Large intestine (tissue), 3 donors: ENCODE data around the gene TPM1. TPM values are rescaled to one million over a fixed set of nuclear protein-coding genes. Genes with fewer than 3 reads are reported as not detected.

Source experiments
- DNase-seq, 2 donors: peaks; one replicate each; pipeline versions ENCODE4 v3.0.0 to v3.0.0-alpha.2; 2013
- H3K27ac ChIP-seq: one replicate; pipeline ENCODE4 v1.5.1; 2013; ENCODE audit warnings: low read length
- H3K27me3 ChIP-seq: 2 replicates; pipeline ENCODE4 v1.6.1; 2013; ENCODE audit warnings: low read length; ENCODE audit not compliant: control insufficient read depth, insufficient read depth
- H3K36me3 ChIP-seq: 2 replicates; pipeline ENCODE4 v1.6.1; 2013; ENCODE audit warnings: low read length; ENCODE audit not compliant: control insufficient read depth, insufficient read depth
- H3K4me1 ChIP-seq: one replicate; pipeline ENCODE4 v1.6.1; 2013; ENCODE audit warnings: low read length; ENCODE audit not compliant: control insufficient read depth, insufficient read depth
- H3K4me3 ChIP-seq: one replicate; pipeline ENCODE4 v1.5.1; 2013; ENCODE audit warnings: low read length
- H3K9me3 ChIP-seq: one replicate; pipeline ENCODE4 v1.6.1; 2013; ENCODE audit warnings: mild to moderate bottlenecking, low read depth, low read length, moderate library complexity; ENCODE audit not compliant: control insufficient read depth
- WGBS: methylation state at CpG from one replicate; pipeline ENCODE4 v1.1.5; 2013; ENCODE audit warnings: low lambda C conversion rate; ENCODE audit not compliant: insufficient coverage; 5-methylcytosine and 5-hydroxymethylcytosine counted together
- polyA plus RNA-seq: library from polyadenylated mRNA; unstranded; fragments of 120-200 nt; gene quantifications from one replicate; pipeline ENCODE4 v1.2.1, GENCODE V29; 2013

TPM1 gene
- polyA plus RNA-seq, 1 donor = 647 TPM

DNA sequence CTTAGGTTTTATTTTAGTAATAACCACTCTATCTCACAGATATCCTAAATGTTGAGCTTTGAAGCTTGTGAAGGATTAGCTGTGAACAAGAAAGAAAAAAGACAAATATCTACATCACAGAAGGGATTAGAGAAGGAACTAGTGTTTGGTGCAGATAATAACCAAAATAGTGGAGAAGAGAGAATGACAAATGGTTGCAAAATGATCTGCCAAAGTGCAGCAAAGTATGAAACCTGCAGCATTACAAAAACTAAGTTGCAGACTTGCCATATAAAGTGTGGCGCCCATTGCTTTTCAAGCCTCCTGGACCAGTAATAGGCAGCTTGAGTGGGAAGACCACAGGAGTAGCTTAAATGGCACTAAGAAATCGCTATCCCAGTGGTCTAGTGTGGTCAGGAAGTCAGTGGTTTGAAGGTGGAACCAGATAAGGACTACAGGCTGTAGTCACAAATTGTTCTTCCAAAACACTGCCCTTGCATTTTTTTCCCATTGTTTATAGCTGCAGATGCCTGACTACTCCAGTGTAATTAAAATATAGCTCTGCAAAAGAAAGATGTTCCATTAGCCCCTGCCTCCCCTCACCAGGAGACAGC is 20.7 kb downstream of the TPM1 start:
- no peaks in the 10 kb centered on the region for H3K9me3 ChIP-seq
- no CpG with 5 or more reads among the region's 2 CpGs for WGBS
- peaks cover 4% of the 10 kb centered on the region for H3K4me1 ChIP-seq
- H3K27ac ChIP-seq = no peak overlapping the region
- H3K27me3 ChIP-seq = no peaks in the 10 kb centered on the region
- H3K4me3 ChIP-seq = no peak overlapping the region
- DNase-seq = no peak
- H3K36me3 ChIP-seq = peaks cover 82% of the 10 kb centered on the region

DNA sequence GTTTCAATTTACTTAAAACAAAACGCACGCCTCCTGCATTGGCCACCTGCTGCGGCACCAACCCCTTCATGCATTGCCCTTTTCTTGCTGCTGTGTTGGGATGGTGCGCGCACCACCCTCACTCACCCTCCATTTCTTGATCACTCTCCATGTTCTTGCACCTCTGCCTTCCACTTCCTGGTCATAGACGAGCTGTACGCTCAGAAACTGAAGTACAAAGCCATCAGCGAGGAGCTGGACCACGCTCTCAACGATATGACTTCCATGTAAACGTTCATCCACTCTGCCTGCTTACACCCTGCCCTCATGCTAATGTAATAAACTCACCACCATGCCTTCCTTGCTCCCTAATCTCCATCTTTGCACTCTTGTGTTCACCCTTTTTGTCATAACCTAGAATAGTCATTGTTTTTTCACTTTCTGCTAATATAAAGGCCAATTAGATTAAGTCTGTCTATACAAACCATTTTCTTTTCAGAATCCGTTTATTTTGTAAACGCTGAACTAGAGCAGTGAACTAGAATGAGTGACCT is 21.4 kb downstream of the TPM1 start:
- DNase-seq = no peak
- peaks cover 4% of the 10 kb centered on the region for H3K4me1 ChIP-seq
- H3K4me3 ChIP-seq = no peak overlapping the region
- WGBS = 97% methylated on average over 6 of the region's 13 CpGs
- H3K27ac ChIP-seq = no peak overlapping the region
- H3K9me3 ChIP-seq = no peaks in the 10 kb centered on the region
- peaks cover 82% of the 10 kb centered on the region for H3K36me3 ChIP-seq
- H3K27me3 ChIP-seq = no peaks in the 10 kb centered on the region

DNA sequence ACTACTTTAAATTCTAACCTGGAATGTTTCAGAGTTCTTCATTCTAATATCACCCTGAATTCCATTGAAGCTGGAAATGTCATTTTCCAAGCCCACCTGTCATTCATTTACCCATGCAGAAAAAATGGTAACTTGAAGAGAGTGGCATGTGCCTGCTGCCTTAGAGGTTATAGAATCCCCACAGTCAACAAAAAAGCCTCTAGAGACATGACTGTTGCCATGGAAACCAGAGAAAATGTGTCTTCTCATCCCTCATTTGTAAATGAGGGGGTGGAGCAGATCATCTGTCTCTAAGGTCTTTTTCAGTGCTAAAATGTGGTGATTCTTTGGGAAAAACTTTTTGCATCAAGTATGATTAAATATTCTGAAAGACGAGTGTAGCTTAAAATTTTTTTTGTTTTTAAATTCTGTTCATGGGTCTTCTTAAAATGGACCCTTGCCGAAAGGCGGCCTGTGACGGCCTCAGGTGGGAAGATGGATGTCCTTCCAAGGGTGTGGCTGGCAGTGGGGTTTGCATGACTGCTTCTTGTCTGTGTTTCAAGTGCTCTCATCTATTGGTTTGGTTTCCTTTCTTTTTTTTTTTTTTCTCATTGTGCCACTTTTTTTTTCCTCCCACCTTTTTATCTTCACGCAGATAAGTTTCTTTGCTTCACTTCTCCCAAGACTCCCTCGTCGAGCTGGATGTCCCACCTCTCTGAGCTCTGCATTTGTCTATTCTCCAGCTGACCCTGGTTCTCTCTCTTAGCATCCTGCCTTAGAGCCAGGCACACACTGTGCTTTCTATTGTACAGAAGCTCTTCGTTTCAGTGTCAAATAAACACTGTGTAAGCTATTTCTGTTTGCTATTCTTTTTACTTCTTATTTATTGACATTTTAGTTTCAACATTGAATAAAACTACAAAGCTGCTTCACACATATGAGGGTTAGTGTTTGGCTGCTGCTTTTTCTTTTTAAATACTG is 23.0 kb downstream of the TPM1 start:
- Histone ChIP-seq H3K4me3 (no peak overlapping the region), H3K27ac (no peak overlapping the region), H3K36me3 (peaks cover 77% of the 10 kb centered on the region), H3K9me3 (no peaks in the 10 kb centered on the region), H3K4me1 (peaks cover 4% of the 10 kb centered on the region), H3K27me3 (no peaks in the 10 kb centered on the region)
- WGBS = 48% methylated on average over 4 of the region's 8 CpGs
- DNase-seq = no peak

DNA sequence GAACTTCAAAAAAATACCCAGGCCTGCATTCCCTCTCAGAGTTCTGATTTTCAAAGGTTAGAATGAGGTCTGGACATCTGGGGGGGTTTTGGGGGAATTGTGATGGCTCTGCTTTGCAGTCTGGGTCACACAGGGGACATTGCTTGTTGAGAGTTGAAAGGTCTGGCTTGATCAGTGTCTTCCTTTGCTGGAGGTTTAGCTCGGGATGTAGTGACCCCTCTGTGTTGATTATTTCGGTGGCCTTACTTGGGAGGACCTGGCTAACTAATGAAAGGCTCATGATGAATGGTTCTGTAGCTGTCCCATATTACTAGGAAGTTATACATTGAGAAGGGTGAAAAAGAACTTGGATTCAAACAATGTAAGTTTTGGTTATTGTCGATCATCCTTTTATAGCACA is 23.7 kb downstream of the TPM1 start:
- H3K27me3 ChIP-seq = no peaks in the 10 kb centered on the region
- WGBS = no CpG with 5 or more reads among the region's 3 CpGs
- no peak for DNase-seq
- no peak overlapping the region for H3K4me3 ChIP-seq
- peaks cover 4% of the 10 kb centered on the region for H3K9me3 ChIP-seq
- no peak overlapping the region for H3K27ac ChIP-seq
- peaks cover 4% of the 10 kb centered on the region for H3K4me1 ChIP-seq
- peaks cover 76% of the 10 kb centered on the region for H3K36me3 ChIP-seq

DNA sequence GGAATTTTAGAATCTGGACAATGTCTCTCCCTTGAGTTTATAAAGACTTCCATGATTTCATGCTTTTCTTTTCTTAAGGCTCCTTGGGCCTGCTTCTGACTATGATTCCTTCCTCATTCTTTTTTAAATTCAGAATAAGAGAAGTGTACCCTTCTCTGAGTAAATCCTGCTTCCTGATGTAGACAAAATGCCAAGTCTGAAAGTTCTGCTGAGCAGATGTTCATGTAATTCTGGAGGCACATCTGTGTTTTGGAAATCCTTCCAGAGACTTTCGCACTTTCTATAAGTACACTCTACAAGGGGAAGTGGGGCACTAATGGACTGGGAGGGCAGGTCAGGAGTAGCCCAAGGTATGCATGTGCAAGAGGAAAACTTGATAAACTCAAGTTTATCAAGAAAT is 24.8 kb downstream of the TPM1 start:
- Histone ChIP-seq H3K27ac (no peak overlapping the region), H3K4me1 (peaks cover 4% of the 10 kb centered on the region), H3K9me3 (peaks cover 7% of the 10 kb centered on the region), H3K36me3 (peaks cover 70% of the 10 kb centered on the region), H3K4me3 (no peak overlapping the region), H3K27me3 (no peaks in the 10 kb centered on the region)
- WGBS = no CpG with 5 or more reads among the region's 1 CpG
- no peak for DNase-seq

DNA sequence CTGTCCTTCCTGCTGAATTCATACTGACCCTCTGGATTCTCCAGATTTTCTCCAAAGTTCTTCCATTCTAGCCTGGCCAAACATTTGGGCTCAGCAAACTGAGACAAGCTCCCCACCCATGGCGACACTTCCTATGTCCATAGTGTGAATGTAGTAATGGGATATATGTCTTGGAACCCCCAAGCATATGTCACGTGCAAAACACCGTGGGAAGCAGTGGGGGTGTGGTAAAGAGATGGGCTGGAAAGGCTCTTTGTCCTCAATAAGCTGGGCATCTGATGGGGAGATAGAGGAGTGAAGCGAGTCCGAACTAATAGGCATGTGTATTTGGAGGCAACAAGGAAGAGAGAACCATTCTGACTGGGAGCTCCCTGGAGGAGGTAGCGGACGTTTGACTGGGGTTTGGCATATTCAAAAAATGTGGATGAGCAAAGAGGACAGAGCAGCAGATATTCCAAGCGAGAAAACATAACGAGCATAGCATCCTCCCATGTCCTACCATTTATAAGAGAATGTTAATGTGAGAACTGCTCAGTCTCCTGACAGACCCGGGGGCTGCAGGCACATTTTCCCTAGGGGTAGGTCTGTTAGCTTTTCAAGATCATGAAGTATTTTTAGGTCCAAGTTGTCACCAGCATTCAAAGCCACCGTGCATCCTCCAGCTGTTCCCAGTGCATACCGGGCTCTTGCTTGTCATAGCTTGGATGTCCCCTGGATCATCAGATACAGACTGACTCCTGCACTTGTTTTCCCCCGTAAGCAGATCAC is 25.6 kb downstream of the TPM1 start:
- Histone ChIP-seq H3K9me3 (peaks cover 7% of the 10 kb centered on the region), H3K4me1 (peaks cover under 1% of the 10 kb centered on the region), H3K27me3 (no peaks in the 10 kb centered on the region), H3K36me3 (peaks cover 64% of the 10 kb centered on the region), H3K27ac (no peak overlapping the region), H3K4me3 (no peak overlapping the region)
- 90% methylated on average over 2 of the region's 13 CpGs for WGBS
- no peak for DNase-seq

DNA sequence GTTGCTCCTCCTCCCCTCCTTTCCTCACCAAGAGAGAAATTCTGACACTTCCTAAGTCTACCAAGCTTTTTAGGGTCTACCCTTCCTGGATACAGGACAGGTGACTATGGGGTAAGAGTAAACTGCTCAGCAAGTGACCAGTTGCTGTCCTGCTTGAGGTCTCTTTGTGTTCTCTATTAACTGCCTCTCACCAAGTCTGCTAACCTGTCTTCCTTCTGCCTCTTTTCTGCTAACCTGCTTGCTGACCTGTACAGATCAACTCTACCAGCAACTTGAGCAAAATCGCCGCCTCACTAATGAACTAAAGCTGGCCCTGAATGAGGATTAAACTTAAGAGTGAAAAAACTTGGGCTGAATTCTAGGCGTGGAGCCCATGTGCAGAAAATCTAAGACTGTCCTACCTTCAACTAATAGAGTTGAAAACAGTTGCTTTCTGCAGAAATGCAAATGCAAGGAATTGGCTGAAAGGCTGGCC is 27.1 kb downstream of the TPM1 start:
- DNase-seq = no peak
- Histone ChIP-seq H3K27ac (no peak overlapping the region), H3K27me3 (no peaks in the 10 kb centered on the region), H3K4me1 (peaks cover 7% of the 10 kb centered on the region), H3K9me3 (peaks cover 7% of the 10 kb centered on the region), H3K4me3 (no peak overlapping the region), H3K36me3 (peaks cover 52% of the 10 kb centered on the region)
- no CpG with 5 or more reads among the region's 3 CpGs for WGBS

DNA sequence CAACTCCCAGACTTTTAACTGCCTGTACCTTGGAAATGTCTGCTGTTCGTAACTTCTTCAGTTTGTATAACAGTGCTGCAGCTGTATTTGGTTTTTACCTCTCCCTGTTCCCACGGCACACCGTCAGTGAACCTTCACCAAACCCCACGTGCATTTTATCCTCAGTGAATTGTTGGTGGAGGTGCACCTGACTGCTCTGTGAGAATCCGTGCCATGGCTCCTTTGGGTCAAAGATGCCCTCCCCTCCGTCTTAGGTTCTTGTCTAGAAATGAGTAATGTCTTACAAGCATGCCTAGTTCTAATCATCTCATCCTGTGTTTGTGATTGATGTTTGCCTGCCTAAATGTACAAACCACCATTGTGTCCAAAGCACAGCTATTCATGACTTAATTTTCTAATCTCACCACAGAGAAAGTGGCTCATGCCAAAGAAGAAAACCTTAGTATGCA is 28.2 kb downstream of the TPM1 start:
- no peaks in the 10 kb centered on the region for H3K27me3 ChIP-seq
- no peak overlapping the region for H3K27ac ChIP-seq
- no peak for DNase-seq
- H3K4me3 ChIP-seq = no peak overlapping the region
- no CpG with 5 or more reads among the region's 6 CpGs for WGBS
- peaks cover 10% of the 10 kb centered on the region for H3K4me1 ChIP-seq
- peaks cover 7% of the 10 kb centered on the region for H3K9me3 ChIP-seq
- H3K36me3 ChIP-seq = peaks cover 46% of the 10 kb centered on the region

DNA sequence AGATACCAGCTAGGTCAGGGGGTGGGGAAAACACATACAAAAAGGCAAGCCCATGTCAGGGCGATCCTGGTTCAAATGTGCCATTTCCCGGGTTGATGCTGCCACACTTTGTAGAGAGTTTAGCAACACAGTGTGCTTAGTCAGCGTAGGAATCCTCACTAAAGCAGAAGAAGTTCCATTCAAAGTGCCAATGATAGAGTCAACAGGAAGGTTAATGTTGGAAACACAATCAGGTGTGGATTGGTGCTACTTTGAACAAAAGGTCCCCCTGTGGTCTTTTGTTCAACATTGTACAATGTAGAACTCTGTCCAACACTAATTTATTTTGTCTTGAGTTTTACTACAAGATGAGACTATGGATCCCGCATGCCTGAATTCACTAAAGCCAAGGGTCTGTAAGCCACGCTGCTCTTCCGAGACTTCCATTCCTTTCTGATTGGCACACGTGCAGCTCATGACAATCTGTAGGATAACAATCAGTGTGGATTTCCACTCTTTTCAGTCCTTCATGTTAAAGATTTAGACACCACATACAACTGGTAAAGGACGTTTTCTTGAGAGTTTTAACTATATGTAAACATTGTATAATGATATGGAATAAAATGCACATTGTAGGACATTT is 28.9 kb downstream of the TPM1 start:
- Histone ChIP-seq H3K4me3 (no peak overlapping the region), H3K9me3 (peaks cover 7% of the 10 kb centered on the region), H3K27me3 (no peaks in the 10 kb centered on the region), H3K4me1 (peaks cover 14% of the 10 kb centered on the region), H3K27ac (no peak overlapping the region), H3K36me3 (peaks cover 39% of the 10 kb centered on the region)
- 75% methylated on average over 4 of the region's 8 CpGs for WGBS
- no peak for DNase-seq
